Gastroesophageal sphincter (tissue), 2 donors: ENCODE data around the gene ARL6IP1.

Experiments used
- EP300 ChIP-seq: sonication (generic); formaldehyde crosslinking; IDR thresholded peaks from one replicate; pipeline ENCODE4 v1.6.1; 2017; ENCODE audit warnings: antibody characterized with exemption, mild to moderate bottlenecking
- POLR2A ChIP-seq, 2 donors: fragments of 450-650 bp; IDR thresholded peaks; one replicate each; pipeline ENCODE4 v1.6.1; 2017; ENCODE audit warnings: antibody characterized with exemption in 2 of 2, mild to moderate bottlenecking in 2 of 2, moderate library complexity in 1 of 2

DNA sequence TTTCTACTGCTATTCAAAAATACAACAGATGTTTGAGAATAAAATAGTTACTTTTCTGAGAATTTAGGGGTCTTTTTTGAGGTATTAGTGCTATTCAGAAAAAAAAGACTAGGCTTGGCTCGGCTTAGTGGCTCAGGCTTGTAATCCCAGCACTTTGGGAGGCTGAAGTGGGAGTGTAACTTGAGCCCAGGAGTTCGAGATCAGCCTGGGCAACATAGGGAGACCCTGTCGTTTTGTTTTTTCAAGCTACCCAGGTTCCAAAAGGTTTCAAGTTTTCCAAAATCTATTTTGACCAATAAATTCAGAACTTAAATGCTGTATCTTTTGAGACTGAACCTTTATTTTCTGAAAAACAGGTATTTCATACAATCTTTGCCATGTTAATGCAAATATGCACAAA, 3.2 kb upstream of the ARL6IP1 start:
- no peak for TF ChIP-seq POLR2A (IDR thresholded peaks at IDR 0.05)
- TF ChIP-seq EP300, result no peak
